GM20431 (cell line): Measurements from ENCODE around the gene SMOC2.
"Not testable (repeated sequence)": the region's sequence is repeated elsewhere in the genome, so short reads cannot be mapped to it uniquely, and the experiment has no call there.

ENCODE experiments used
- in situ Hi-C: fragments of 300-500 bp; cut with MseI, MboI; formaldehyde crosslinking; loops from one replicate; pipeline ENCODE4 v1.15.0; 2020; ENCODE audit warnings: low sequenced_read_pairs; ENCODE audit not compliant: unreplicated experiment

The SMOC2 gene

DNA sequence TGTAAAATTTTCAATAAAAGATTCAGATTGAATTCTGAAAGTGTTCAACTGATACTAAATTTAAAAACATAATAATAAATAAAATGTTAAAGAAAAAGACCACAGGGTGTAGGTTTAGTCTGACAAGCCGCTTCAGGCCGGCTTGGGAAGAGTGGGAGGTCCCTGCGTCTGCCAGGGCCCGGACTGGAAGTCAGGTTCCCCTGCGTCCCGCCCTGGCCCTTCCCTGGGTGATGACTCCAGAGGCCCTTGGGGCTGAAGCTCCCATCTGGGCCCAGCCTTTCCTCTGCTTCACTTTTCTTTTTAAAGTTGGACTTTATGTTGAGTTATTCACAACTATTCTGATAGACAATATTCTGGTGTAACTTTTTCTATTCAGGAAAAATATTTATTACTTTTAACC is 93.3 kb downstream of the SMOC2 start:
- in situ Hi-C loops, result no loop called here

- in situ Hi-C loops, result no loop called here
These were observed 94.7 kb downstream of the SMOC2 start for GRCh38 chr6:168535711-168536110.

- in situ Hi-C loops, result no loop called here
These were observed 95.2 kb downstream of the SMOC2 start for GRCh38 chr6:168536196-168536595.

DNA sequence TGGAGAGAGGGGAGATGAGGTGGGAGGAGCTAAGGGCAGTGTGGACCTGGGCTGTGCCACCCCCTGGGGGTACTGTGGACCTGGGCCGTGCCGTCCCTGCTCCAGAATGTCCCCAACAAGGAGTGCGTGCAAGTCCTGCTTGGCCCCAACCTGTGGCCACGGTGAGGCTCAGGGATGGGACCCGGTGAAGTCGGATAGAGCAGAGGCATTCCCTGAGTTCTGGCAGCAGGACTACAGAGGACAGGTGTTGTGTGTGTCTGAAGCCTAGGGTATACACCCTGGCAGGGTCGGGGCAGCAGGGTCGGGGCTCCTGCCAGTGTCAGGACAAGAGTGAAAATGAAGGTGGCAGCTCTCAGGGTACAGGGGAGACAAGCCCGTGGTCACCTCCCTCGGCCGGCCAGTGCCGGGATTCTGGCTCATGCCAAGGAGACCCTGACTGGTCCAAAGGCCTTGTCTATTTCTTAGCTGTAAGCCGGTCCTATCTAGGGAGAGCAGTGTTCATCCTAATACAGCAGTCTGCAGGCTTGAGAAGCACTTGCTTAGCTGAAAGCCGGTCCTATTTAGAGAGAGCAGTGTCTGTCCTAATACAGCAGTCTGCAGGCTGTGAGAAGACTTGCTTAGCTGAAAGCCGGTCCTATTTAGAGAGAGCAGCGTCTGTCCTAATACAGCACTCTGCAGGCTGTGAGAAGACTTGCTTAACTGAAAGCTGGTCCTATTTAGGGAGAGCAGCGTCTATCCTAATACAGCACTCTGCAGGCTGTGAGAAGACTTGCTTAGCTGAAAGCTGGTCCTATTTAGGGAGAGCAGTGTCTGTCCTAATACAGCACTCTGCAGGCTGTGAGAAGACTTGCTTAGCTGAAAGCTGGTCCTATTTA is 95.9 kb downstream of the SMOC2 start:
- in situ Hi-C loops, result no loop called here

- in situ Hi-C loops, result no loop called here
These were observed 96.5 kb downstream of the SMOC2 start for GRCh38 chr6:168537540-168537884.

- in situ Hi-C loops, result not testable (repeated sequence)
These were observed 97.4 kb downstream of the SMOC2 start for GRCh38 chr6:168538188-168538891.

DNA sequence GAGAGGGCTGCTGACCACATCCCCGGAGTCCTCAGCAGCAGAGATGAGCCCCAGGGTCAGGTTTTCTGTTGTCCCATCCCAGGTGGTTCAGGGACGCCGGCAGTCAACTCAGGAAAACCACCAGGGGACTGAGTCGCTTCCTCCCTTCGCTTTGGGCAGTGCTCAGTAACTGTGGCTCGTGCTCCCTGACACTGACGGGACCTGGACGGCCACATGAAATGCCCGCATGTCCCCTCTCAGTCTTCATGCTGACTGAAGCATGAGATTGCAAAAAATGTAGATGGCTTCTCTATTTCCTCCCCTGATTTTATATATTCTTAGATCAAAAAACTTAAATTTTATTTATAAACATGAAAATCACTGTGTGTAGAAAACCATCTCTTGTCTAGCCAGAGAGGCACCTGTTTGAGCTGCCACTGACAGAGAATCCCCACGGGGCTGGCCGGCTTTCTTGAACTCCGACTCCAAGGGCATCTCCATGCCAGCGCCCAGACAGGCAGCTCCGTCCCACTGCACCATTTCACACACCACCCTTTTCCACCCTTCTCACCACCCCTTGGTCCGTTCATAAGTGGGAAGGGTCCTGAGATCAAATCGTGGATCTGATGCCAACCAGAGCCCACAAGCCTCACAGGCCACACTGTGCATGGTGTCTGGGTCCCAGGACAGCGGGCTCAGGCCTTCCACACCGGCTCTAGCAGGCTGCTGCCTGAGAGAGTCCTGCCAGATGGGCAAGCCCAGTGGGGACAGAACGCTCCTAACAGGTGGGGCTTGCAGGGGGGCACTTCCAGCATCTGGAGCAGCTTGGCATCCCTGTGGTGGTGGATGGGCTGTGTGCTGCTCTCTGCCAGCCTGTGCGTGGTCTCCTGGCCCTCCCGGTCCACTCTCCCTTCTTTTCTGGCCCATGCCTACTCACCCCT is 98.2 kb downstream of the SMOC2 start:
- in situ Hi-C loops, result no loop called here

DNA sequence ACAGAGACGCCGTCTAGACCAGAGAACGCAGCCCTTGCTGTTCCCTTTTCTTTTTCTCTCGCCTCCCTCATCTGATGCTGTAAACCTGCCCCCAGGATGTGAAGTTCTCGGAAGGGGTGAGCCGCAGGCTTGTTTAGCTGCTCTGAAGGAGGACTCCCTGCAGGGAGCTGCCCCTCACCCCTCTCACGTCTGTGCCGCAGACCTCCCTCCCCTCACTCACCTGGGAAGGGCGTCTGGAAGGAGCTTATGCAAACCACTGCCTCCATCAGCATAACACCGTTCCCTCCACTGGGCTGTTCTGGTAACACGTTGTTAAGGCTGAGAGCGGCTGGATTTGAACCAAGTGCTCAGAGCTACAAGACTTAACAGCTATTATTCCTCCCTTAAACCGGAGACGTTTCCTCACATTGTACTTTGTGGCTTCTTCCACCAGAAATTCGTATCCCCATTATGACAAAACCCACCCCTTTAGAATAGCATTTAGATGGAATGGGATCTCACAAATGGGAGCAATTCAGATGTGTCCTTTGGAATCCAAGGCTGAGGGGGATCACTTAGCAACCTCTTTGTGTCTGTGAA is 99.8 kb downstream of the SMOC2 start:
- in situ Hi-C loops, result no loop called here

- in situ Hi-C loops, result no loop called here
These were observed 100.3 kb downstream of the SMOC2 start for GRCh38 chr6:168541307-168541706.

- in situ Hi-C loops, result no loop called here
These were observed 101.3 kb downstream of the SMOC2 start for GRCh38 chr6:168542301-168542700.

DNA sequence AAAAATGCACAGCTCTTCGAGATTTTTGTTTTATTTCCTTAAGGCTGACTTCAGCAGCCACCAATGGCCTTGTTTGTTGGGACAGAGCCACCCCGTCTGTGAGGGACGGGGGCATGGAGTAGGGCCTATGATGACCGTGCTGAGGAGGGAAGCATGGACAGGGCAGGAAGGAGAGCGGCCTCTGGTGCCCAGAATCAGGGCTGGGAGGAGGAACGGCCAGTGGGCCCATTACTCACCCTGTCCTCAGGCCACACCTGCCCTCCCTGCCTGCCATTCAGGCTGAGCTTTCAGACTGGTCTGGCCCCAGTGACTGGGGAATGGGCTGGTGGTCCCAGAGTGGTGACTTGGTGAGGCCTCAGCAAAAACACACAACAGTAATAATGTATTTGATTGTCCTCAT is 104.4 kb downstream of the SMOC2 start:
- in situ Hi-C loops, result no loop called here

DNA sequence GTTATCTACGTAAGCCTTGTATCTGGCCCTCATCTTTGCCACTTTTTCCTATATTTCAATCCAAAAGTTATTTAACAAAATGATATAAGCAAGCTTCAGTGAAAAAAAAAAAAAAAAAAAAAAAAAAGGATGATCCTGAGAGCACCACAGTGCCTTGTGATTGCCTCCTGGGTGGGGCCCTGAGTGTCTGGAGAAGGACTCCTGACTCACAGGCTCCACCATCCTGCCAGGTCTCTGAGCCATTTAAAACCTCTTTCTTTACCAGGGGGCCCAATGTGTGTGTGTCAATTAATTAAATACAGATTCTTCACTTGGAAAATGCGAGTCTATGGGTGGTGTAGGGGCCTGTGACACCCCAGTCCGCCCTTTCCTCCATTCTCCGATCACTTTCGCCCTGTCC is 105.2 kb downstream of the SMOC2 start:
- in situ Hi-C loops, result no loop called here

- in situ Hi-C loops, result no loop called here
These were observed 105.7 kb downstream of the SMOC2 start for GRCh38 chr6:168546730-168547129.

GRCh38 chr6:168550326-168550725 is 109.3 kb downstream of the SMOC2 start:
- in situ Hi-C loops, result no loop called here

DNA sequence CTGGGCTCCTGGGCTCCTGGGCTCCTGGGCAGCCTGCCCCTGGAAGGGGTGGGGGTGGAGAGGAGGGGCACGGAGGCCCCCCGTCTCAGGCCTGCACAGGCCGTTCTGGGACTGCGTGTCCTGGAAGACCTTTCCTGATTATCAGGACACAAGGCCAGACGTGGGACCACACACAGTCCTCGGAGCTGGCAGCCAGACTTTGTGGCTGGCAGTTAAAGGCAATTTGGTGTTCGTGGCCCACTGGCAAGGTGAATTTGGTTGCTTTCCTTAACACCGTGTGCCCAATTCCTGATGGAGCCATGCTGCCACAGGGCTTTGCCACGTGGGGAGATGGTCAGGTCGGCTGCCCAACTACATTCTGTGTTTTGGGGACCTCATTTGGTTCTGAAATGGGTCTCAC is 113.5 kb downstream of the SMOC2 start:
- in situ Hi-C loops, result no loop called here

DNA sequence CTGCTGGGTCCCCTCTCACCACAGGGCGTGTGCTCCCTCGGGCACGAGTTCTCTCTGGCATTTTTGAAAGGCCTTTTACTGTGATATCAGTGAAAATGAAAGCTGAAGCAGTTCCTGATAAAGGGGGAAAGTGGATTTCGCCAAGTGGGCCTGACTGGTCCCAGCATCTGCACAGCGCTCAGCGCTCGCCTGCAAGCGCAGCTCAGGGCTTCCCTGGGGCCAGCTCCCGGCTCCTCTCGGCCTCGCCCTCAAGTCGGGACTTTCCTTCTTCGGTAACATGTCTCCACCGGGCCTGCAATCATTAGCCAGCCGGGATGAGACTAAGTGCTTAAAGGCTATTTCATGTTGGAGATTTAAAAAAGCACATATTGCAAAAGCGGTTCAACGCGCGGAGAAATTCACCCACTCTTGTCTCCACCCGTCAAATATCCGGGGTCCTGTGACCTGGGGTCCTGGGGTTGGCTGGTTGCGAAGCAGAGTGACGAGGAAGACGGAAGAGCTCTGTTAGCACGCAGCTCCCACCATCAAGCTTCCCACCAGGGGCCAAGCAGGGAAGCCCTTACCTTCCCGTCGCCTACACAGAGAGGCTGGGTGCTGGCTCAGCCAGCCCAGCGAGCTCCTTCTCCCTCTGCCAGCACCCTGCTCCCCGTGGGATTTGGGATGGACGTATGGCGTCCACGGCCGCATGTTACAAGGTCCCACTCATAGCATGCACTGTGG is 114.1 kb downstream of the SMOC2 start:
- in situ Hi-C loops, result no loop called here

- in situ Hi-C loops, result no loop called here
These were observed 114.8 kb downstream of the SMOC2 start for GRCh38 chr6:168555618-168556273.

GRCh38 chr6:168557512-168557911 is 116.5 kb downstream of the SMOC2 start:
- in situ Hi-C loops, result no loop called here

DNA sequence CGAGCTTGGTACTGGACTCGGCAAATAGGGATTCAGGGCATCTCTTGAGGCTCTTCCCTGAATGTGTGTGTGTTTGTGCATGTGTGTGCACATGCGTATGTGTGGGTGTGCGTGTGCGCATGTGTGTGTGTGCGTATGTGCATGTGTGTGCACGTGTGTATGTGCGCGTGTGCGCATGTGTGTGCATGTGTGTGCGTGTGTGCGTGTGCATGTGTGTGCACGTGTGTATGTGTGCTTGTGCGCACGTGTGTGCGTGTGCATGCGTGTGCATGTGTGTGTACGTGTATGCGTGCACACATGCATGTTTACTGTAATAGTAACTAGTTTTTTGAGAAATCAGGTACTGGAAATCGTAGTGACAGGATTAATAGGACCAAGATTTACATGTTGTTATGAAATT is 117.7 kb downstream of the SMOC2 start:
- in situ Hi-C loops, result no loop called here
